HepG2 (cell line): Measurements from ENCODE around the gene UQCR11. TPM values are rescaled to one million over a fixed set of nuclear protein-coding genes. Genes with fewer than 3 reads are reported as not detected.
A peak's percentile ranks its signal among the peaks of the same experiment; 100 is the strongest.

ENCODE experiments used
- FOSL2 ChIP-seq: sonication (generic); formaldehyde crosslinking; IDR thresholded peaks from 2 replicates; pipeline ENCODE4 v1.4.0; 2020; ENCODE audit warnings: missing genetic modification reagents
- KIAA2018 ChIP-seq: sonication (generic); formaldehyde crosslinking; IDR thresholded peaks from 2 replicates; pipeline ENCODE4 v1.5.0; 2020; ENCODE audit warnings: mild to moderate bottlenecking, missing genetic modification reagents, borderline replicate concordance
- KLF6 ChIP-seq: IDR thresholded peaks from 2 replicates; pipeline ENCODE4 v1.8.0; 2016; ENCODE audit warnings: missing biosample characterization, missing genetic modification reagents
- RNF2 ChIP-seq: fragments of 450-650 bp; conservative IDR thresholded peaks from 2 replicates; pipeline ENCODE4 v1.6.1; 2016; ENCODE audit warnings: low read depth
- TAF1 ChIP-seq: sonication (generic); formaldehyde crosslinking; IDR thresholded peaks from 2 replicates; pipeline ENCODE4 v1.4.0; 2020; ENCODE audit warnings: missing genetic modification reagents
- ZFP36L2 ChIP-seq: sonication (generic); formaldehyde crosslinking; IDR thresholded peaks from 2 replicates; pipeline ENCODE4 v1.4.0; 2020; ENCODE audit warnings: missing genetic modification reagents
- ZNF18 ChIP-seq: sonication (generic); formaldehyde crosslinking; IDR thresholded peaks from 2 replicates; pipeline ENCODE4 v1.8.0; 2022; ENCODE audit warnings: mild to moderate bottlenecking, missing genetic modification reagents; ENCODE audit not compliant: insufficient replicate concordance
- ZNF460 ChIP-seq: sonication (generic); formaldehyde crosslinking; IDR thresholded peaks from 2 replicates; pipeline ENCODE4 v1.5.1; 2020; ENCODE audit warnings: missing genetic modification reagents, mild to moderate bottlenecking, borderline replicate concordance
- ZNF484 ChIP-seq: sonication (generic); formaldehyde crosslinking; IDR thresholded peaks from 2 replicates; pipeline ENCODE4 v1.5.1; 2020; ENCODE audit warnings: mild to moderate bottlenecking, low read depth, missing genetic modification reagents, borderline replicate concordance
- ZNF549 ChIP-seq: sonication (generic); formaldehyde crosslinking; IDR thresholded peaks from 2 replicates; pipeline ENCODE4 v1.5.0; 2020; ENCODE audit warnings: missing genetic modification reagents
- polyA plus RNA-seq, 8 experiments: library from polyadenylated mRNA; depleted of rRNA in 3 of 8; stranded (reverse) in 7 of 8; unstranded in 1 of 8; fragments of >200 nt; fragmentation: Illumina TruSeq in 4 of 8; extraction: Trizol in 4 of 8; gene quantifications; 2 replicates each; pipeline versions ENCODE4 v1.2.1 to v1.2.3, GENCODE V29; 2011 to 2016; ENCODE audit warnings: low read depth in 4 of 8, missing spikeins in 1 of 8, mixed read lengths in 1 of 8; ENCODE audit not compliant: insufficient read depth in 1 of 8
- total RNA-seq, 5 experiments: library from RNA; depleted of rRNA; stranded (reverse); fragments of >200 nt; fragmentation: Illumina TruSeq; extraction: Trizol; gene quantifications; 2 replicates each; pipeline ENCODE4 v1.2.3, GENCODE V29; 2016; ENCODE audit warnings: low read depth in 1 of 5
- TF ChIP-seq, protein P1 (sequence below): sonication (generic); formaldehyde crosslinking; IDR thresholded peaks from 2 replicates; pipeline ENCODE4 v1.5.1; 2020; ENCODE audit warnings: mild to moderate bottlenecking, missing genetic modification reagents, borderline replicate concordance

The UQCR11 gene
- total and polyA plus RNA-seq, 2 of the 13 experiments (the other 11 are each of a cell fraction or from before 2014, with no cell fraction given), result 125 to 214 TPM

- TF ChIP-seq KIAA2018 (no peak), ZFP36L2 (CRISPR knock-in tag) (no peak), RNF2 (peak; percentile 61; the same call in 1 of the 2 replicates), ZNF460 (CRISPR knock-in tag) (no peak), TAF1 (CRISPR knock-in tag) (peak; percentile 47), ZNF18 (CRISPR knock-in tag) (no peak), FOSL2 (CRISPR knock-in tag) (no peak; the same call in 1 of the 2 replicates), ZNF549 (CRISPR knock-in tag) (no peak), KLF6 (0 out of 2 replicates have a peak, but pooled peaks have one; percentile 43), ZNF484 (CRISPR knock-in tag) (no peak)
- TF ChIP-seq, protein P1, sequence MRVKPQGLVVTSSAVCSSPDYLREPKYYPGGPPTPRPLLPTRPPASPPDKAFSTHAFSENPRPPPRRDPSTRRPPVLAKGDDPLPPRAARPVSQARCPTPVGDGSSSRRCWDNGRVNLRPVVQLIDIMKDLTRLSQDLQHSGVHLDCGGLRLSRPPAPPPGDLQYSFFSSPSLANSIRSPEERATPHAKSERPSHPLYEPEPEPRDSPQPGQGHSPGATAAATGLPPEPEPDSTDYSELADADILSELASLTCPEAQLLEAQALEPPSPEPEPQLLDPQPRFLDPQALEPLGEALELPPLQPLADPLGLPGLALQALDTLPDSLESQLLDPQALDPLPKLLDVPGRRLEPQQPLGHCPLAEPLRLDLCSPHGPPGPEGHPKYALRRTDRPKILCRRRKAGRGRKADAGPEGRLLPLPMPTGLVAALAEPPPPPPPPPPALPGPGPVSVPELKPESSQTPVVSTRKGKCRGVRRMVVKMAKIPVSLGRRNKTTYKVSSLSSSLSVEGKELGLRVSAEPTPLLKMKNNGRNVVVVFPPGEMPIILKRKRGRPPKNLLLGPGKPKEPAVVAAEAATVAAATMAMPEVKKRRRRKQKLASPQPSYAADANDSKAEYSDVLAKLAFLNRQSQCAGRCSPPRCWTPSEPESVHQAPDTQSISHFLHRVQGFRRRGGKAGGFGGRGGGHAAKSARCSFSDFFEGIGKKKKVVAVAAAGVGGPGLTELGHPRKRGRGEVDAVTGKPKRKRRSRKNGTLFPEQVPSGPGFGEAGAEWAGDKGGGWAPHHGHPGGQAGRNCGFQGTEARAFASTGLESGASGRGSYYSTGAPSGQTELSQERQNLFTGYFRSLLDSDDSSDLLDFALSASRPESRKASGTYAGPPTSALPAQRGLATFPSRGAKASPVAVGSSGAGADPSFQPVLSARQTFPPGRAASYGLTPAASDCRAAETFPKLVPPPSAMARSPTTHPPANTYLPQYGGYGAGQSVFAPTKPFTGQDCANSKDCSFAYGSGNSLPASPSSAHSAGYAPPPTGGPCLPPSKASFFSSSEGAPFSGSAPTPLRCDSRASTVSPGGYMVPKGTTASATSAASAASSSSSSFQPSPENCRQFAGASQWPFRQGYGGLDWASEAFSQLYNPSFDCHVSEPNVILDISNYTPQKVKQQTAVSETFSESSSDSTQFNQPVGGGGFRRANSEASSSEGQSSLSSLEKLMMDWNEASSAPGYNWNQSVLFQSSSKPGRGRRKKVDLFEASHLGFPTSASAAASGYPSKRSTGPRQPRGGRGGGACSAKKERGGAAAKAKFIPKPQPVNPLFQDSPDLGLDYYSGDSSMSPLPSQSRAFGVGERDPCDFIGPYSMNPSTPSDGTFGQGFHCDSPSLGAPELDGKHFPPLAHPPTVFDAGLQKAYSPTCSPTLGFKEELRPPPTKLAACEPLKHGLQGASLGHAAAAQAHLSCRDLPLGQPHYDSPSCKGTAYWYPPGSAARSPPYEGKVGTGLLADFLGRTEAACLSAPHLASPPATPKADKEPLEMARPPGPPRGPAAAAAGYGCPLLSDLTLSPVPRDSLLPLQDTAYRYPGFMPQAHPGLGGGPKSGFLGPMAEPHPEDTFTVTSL (CRISPR knock-in tag), result no peak
Measured at GRCh38 chr19:1605236-1606137, at the start of gene UQCR11 (continued).
